HG03558 (cell line): ENCODE data around the gene EML2.

Source experiments
- ATAC-seq: cut with Tn5 transposase; IDR thresholded peaks from one replicate; pipeline ENCODE4 v1.9.1; 2021; ENCODE audit warnings: moderate number of reproducible peaks; ENCODE audit not compliant: unreplicated experiment; ENCODE audit errors: extremely low read depth

EML2 gene

GRCh38 chr19:45591004-45591637 lies 48.1 kb downstream of the EML2 start:
- ATAC-seq = no peak

- no peak for ATAC-seq
Measured at GRCh38 chr19:45590300-45591003, 48.7 kb downstream of the EML2 start.

GRCh38 chr19:45589768-45590167 lies 49.4 kb downstream of the EML2 start:
- ATAC-seq = no peak

GRCh38 chr19:45587873-45588272 lies 51.3 kb downstream of the EML2 start:
- no peak for ATAC-seq

GRCh38 chr19:45585158-45585577 lies 54.0 kb downstream of the EML2 start:
- ATAC-seq = no peak

- peak; percentile 60 for ATAC-seq
Measured at GRCh38 chr19:45584332-45585157, 54.7 kb downstream of the EML2 start, which contains the start of gene OPA3. Gene OPA3 (minus strand): TSS chr19:45584802. CDS start chr19:45584764, 38 bp downstream.

- no peak for ATAC-seq
Measured at GRCh38 chr19:45581576-45581975, 57.6 kb downstream of the EML2 start.

- ATAC-seq = no peak
Measured at GRCh38 chr19:45578861-45579260, 60.3 kb downstream of the EML2 start.

- no peak for ATAC-seq
Measured at GRCh38 chr19:45577111-45577905, 61.9 kb downstream of the EML2 start.

- ATAC-seq = no peak
Measured at GRCh38 chr19:45576682-45577081, 62.5 kb downstream of the EML2 start.

GRCh38 chr19:45575216-45575615 lies 64.0 kb downstream of the EML2 start:
- ATAC-seq = no peak

- no peak for ATAC-seq
Measured at GRCh38 chr19:45574526-45574925, 64.7 kb downstream of the EML2 start.

- no peak for ATAC-seq
Measured at GRCh38 chr19:45571457-45572220, 67.6 kb downstream of the EML2 start.

- no peak for ATAC-seq
Measured at GRCh38 chr19:45569619-45570421, 69.4 kb downstream of the EML2 start.

- no peak for ATAC-seq
Measured at GRCh38 chr19:45568732-45569131, 70.5 kb downstream of the EML2 start.

- no peak for ATAC-seq
Measured at GRCh38 chr19:45567609-45568008, 71.6 kb downstream of the EML2 start.

- ATAC-seq = no peak
Measured at GRCh38 chr19:45564131-45564780, 74.9 kb downstream of the EML2 start.

GRCh38 chr19:45560686-45561085 lies 78.5 kb downstream of the EML2 start:
- no peak for ATAC-seq
